ENCODE measurements around the gene FANCB.

- TF ChIP-seq JUND (IDR thresholded peaks at IDR 0.05): no peak
- TF ChIP-seq RAD21 (IDR thresholded peaks at IDR 0.05): no peak
- no peak for TF ChIP-seq CTCF (IDR thresholded peaks at IDR 0.05; ENCODE audit: low read depth, low read length, missing input control)
- TF ChIP-seq HNF4A (conservative IDR thresholded peaks at IDR 0.05): no peak
- TF ChIP-seq REST (IDR thresholded peaks at IDR 0.05): no peak
- no peak for TF ChIP-seq YY1 (IDR thresholded peaks at IDR 0.05)
- no peak for TF ChIP-seq HNF4G (IDR thresholded peaks at IDR 0.05)
- TF ChIP-seq, protein P1, sequence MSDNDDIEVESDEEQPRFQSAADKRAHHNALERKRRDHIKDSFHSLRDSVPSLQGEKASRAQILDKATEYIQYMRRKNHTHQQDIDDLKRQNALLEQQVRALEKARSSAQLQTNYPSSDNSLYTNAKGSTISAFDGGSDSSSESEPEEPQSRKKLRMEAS (IDR thresholded peaks at IDR 0.05): no peak
- no peak for TF ChIP-seq ZBTB33 (IDR thresholded peaks at IDR 0.05)
- TF ChIP-seq TAF1 (conservative IDR thresholded peaks at IDR 0.05): no peak
- TF ChIP-seq GABPA (IDR thresholded peaks at IDR 0.05 in 1 of 2, conservative IDR thresholded peaks at IDR 0.05 in 1 of 2): no peak
- TF ChIP-seq SP1 (IDR thresholded peaks at IDR 0.05): no peak
- TF ChIP-seq EGR1 (IDR thresholded peaks at IDR 0.05; ENCODE audit: low read depth in 2 of 2): no peak
- TF ChIP-seq, protein P2, sequence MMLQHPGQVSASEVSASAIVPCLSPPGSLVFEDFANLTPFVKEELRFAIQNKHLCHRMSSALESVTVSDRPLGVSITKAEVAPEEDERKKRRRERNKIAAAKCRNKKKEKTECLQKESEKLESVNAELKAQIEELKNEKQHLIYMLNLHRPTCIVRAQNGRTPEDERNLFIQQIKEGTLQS (IDR thresholded peaks at IDR 0.05): no peak
These were observed 514 bp downstream of the FANCB start for GRCh38 chrX:14872355-14872754.

Data from liver (tissue), 3 donors.